ENCODE data around the gene TEPSIN.

The TEPSIN gene

DNA sequence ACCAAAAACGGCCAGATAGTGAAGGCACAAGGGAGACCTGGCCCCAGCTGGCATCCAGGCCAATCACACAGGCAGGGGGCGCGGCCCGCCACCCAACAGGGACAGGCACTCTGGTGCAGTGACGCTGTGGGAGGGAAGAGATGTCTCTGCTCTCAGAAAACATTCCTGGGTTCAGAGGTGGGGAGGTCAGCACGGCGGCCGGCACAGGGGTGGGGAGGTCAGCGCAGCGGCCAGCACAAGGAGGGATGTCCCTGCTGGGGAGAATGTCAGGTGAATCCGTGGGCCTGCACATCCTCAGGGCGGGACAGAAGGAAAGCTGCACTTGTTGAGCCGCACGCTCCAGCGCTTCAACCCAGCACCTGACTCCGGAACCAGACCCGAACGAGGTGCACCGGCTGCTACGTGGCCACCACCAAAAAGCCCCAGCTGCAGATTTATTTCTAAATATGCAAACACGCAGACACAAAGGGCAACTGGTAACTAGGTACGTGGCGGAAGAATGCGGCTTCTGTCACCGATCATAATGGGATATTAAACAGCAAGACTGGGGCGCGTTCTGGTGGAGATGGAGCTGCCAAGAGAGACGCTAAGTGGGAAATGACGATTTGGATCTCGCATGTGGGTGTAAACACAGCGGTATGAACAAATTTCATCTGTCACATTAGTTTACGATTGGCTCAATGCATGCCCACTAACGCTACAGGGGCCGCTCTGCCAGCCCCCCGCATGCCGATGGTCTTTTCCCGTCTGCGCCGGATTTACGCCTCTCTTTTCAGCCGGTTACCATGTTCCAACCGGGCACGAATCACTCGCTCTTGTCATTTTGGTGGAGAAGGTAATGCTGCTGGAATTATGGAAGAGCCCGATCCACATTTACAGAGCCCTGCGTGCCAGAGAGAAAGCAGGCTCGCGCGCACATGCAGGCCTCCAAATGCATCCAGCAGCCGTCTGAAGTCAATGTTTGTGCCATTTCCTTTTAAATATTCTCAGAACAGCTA lies 40.7 kb upstream of the TEPSIN start:
- 0 out of 2 replicates have a peak, but pooled peaks cover under 1% of the 10 kb centered on the region for H3K36me3 ChIP-seq (ENCODE audit: insufficient read depth, low read depth, low read length)
- no peak overlapping the region for H3K27ac ChIP-seq (ENCODE audit: low read length)
- H3K4me1 ChIP-seq (ENCODE audit: insufficient read depth, low read length): no peaks in the 10 kb centered on the region
- no peaks in the 10 kb centered on the region for H3K27me3 ChIP-seq (ENCODE audit: insufficient read depth, low read length)
- H3K9ac ChIP-seq (ENCODE audit: low read depth, low read length): no peak overlapping the region
- no peak overlapping the region for H3K4me3 ChIP-seq (ENCODE audit: low read length)
- no peaks in the 10 kb centered on the region for H3K9me3 ChIP-seq (ENCODE audit: insufficient read depth, low read depth, low read length)

DNA sequence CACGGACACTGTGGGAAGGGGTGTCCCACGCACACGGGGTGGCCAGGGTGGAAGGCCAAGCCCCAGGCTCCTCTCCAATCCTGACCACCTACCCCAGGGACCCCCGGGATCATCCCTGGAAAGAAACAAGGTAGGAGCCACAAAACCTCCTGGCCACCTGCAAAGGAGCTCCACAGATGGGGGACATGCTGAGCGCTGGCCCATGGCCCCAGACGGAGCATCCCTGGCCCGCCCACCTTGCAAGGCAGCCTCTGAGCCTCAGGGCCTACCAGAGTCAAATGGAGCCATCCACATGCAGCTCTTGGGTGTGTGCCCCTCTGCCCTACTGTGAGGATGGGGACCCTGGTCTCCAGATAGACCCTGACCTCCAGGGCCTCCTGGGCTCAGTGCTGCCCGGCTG lies 40.0 kb upstream of the TEPSIN start:
- Histone ChIP-seq H3K4me3 (ENCODE audit: low read length) (no peak overlapping the region), H3K4me1 (ENCODE audit: insufficient read depth, low read length) (no peaks in the 10 kb centered on the region), H3K9ac (ENCODE audit: low read depth, low read length) (no peak overlapping the region), H3K27ac (ENCODE audit: low read length) (no peak overlapping the region), H3K36me3 (ENCODE audit: insufficient read depth, low read depth, low read length) (0 out of 2 replicates have a peak, but pooled peaks cover 7% of the 10 kb centered on the region), H3K9me3 (ENCODE audit: insufficient read depth, low read depth, low read length) (no peaks in the 10 kb centered on the region), H3K27me3 (ENCODE audit: insufficient read depth, low read length) (no peaks in the 10 kb centered on the region)

DNA sequence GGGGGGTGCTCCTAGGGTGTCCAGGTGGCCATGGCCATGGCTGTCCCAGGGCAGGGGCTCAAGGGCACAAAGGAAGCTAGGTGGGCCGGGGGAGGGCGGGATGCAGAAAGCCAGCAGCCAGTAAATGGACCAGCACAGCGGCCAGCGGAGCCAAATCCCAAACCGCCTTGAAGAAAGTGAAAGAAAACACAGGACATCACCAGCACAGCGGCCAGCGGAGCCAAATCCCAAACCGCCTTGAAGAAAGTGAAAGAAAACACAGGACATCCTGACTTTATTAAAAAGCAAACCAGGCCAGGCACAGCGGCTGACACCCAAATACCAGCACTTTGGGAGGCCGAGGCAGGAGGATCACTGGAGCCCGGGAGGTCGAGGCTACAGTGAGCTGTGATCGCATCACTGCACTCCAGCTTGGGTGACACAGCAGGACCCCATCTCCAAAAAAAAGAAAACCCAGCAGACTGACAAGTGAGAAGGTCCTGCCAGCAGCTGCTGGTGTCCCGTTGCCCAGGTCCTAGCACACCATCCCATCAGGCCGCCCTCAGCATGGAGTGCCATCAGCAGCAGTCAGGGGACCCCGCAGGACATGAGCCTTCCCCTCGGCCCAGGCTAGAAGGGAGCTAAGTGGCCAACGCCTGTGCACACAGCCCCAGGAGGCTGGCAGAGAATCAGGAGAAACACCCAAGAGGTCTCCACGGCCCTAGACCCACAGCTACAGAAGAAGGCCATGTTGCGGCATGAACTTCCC lies 39.3 kb upstream of the TEPSIN start:
- H3K36me3 ChIP-seq (ENCODE audit: insufficient read depth, low read depth, low read length): peaks cover 12% of the 10 kb centered on the region; the same call in 1 of the 2 replicates
- no peaks in the 10 kb centered on the region for H3K4me1 ChIP-seq (ENCODE audit: insufficient read depth, low read length)
- no peak overlapping the region for H3K9ac ChIP-seq (ENCODE audit: low read depth, low read length)
- H3K9me3 ChIP-seq (ENCODE audit: insufficient read depth, low read depth, low read length): no peaks in the 10 kb centered on the region
- H3K27ac ChIP-seq (ENCODE audit: low read length): no peak overlapping the region
- no peak overlapping the region for H3K4me3 ChIP-seq (ENCODE audit: low read length)
- no peaks in the 10 kb centered on the region for H3K27me3 ChIP-seq (ENCODE audit: insufficient read depth, low read length)

DNA sequence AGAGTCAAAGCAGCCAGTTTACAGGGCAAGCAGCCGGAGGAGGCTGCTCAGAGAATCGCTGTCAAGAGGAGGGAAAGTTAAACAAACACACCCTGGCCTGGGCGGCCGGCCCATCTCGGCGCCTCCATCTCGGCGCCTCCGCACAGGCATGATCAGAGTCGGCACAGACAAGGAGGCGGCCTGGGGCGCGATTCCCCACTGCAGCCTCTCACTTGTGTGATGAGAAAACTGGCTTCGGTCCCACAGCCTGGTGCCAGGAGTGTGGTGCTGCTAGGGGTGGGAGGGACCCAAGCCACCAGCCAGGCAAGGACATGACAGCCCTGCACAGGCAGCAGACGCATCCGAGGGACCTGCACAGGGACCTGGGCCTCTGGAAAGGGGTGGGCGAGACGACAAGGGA lies 38.6 kb upstream of the TEPSIN start:
- Histone ChIP-seq H3K27me3 (ENCODE audit: insufficient read depth, low read length) (no peaks in the 10 kb centered on the region), H3K4me1 (ENCODE audit: insufficient read depth, low read length) (no peaks in the 10 kb centered on the region), H3K27ac (ENCODE audit: low read length) (no peak overlapping the region), H3K9me3 (ENCODE audit: insufficient read depth, low read depth, low read length) (no peaks in the 10 kb centered on the region), H3K9ac (ENCODE audit: low read depth, low read length) (no peak overlapping the region), H3K4me3 (ENCODE audit: low read length) (no peak overlapping the region), H3K36me3 (ENCODE audit: insufficient read depth, low read depth, low read length) (peaks cover 18% of the 10 kb centered on the region; the same call in 1 of the 2 replicates)

DNA sequence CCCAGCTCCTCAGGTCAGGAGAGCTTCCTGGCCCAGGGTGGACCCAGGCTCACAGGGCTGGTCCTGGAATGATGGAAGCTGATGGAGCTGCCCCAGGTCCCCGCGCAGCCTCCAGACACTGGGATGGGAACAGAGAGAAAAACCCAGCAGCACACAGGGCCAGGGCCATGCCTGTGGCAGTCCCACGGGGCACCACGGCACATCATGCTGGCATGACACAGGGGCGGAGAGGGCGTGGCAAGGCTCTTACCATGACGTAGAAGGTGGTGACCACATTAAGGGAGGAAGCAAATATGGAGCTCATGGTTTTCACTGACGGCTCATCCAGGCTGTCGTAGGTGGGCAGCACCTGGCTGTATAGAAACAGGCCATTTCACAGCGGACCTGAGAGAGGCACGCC lies 37.9 kb upstream of the TEPSIN start:
- no peaks in the 10 kb centered on the region for H3K27me3 ChIP-seq (ENCODE audit: insufficient read depth, low read length)
- H3K27ac ChIP-seq (ENCODE audit: low read length): no peak overlapping the region
- H3K9ac ChIP-seq (ENCODE audit: low read depth, low read length): no peak overlapping the region
- H3K4me3 ChIP-seq (ENCODE audit: low read length): no peak overlapping the region
- peaks cover 20% of the 10 kb centered on the region; the same call in 1 of the 2 replicates for H3K36me3 ChIP-seq (ENCODE audit: insufficient read depth, low read depth, low read length)
- no peaks in the 10 kb centered on the region for H3K9me3 ChIP-seq (ENCODE audit: insufficient read depth, low read depth, low read length)
- H3K4me1 ChIP-seq (ENCODE audit: insufficient read depth, low read length): no peaks in the 10 kb centered on the region

DNA sequence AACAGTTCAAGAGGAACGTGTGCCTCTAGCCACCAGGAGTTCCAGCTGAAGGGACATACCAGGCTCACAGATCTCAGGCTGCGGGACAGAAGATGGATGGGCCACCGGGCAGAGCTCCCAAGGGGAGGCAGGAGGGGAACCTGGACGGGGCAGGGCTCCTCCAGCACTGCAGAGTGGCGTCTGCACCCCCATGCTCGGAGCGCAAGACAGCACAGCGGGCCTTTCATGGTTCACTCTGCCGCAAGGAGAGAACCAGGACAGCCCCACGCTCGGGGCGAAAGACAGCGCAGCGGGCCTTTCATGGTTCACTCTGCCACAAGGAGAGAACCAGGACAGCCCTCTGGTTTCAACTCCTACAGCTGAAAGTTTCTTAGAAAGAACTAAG lies 35.6 kb upstream of the TEPSIN start:
- no peak overlapping the region for H3K4me3 ChIP-seq (ENCODE audit: low read length)
- H3K4me1 ChIP-seq (ENCODE audit: insufficient read depth, low read length): no peaks in the 10 kb centered on the region
- H3K27ac ChIP-seq (ENCODE audit: low read length): no peak overlapping the region
- peaks cover 25% of the 10 kb centered on the region for H3K36me3 ChIP-seq (ENCODE audit: insufficient read depth, low read depth, low read length)
- no peak overlapping the region for H3K9ac ChIP-seq (ENCODE audit: low read depth, low read length)
- no peaks in the 10 kb centered on the region for H3K9me3 ChIP-seq (ENCODE audit: insufficient read depth, low read depth, low read length)
- no peaks in the 10 kb centered on the region for H3K27me3 ChIP-seq (ENCODE audit: insufficient read depth, low read length)

DNA sequence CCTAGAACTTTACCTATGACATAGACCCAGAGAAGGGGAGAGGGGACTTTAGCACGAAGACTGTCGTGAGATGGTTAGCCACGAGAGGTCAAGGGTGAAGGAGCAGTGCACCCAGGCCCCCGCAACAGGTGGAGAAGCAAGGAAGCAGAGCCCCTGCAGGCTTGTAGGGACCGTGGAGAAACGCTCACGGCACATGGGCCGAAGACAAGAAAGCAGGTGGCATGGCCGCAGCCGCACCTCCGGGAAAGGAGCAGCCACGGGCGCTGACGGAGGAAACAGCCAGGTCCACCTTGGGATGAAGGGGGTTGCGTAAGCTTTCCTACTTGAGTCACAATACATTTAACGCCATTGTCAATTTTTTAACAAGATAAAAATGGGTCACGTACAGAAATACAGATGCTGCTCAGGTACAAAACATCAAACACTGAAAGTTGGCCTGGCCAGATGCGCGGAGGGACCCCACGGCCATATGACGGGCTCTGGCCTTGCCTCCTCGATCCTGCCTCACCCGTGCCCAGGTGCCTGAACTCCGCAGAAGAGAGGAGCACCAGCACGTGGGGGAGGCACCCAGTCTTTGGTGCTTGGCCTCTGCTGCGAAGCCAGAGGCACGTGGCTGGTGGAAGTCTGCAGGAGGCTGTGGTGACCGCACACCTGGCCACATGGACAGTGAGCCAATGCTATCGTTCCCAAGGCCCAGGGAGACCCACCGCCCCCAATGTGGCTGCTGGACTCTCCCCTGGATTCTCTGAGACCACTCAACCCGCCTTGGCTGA lies 35.0 kb upstream of the TEPSIN start:
- Histone ChIP-seq H3K36me3 (ENCODE audit: insufficient read depth, low read depth, low read length) (peaks cover 30% of the 10 kb centered on the region), H3K27ac (ENCODE audit: low read length) (no peak overlapping the region)

DNA sequence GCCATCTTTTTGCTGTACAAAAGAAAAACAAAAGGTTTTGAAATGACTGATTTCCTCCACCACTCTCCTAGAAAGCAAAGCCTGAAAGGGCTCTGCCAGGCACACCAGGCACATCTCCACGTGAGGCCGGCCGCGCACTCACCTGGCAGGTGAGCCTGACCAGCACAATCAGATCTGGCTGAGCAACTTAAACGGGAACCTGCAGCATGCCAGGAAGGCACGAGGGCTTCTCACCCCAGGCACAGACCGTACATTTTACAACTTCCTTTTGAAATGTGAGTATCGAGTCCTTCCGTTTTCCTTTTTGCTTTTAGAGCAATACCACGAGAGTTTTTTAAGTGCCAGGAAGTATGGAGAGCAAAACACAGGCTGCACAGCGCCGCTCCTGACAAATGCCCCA lies 33.8 kb upstream of the TEPSIN start:
- Histone ChIP-seq H3K36me3 (ENCODE audit: insufficient read depth, low read depth, low read length) (peaks cover 35% of the 10 kb centered on the region), H3K9me3 (ENCODE audit: insufficient read depth, low read depth, low read length) (no peaks in the 10 kb centered on the region), H3K9ac (ENCODE audit: low read depth, low read length) (no peak overlapping the region), H3K4me3 (ENCODE audit: low read length) (no peak overlapping the region), H3K27me3 (ENCODE audit: insufficient read depth, low read length) (no peaks in the 10 kb centered on the region), H3K4me1 (ENCODE audit: insufficient read depth, low read length) (no peaks in the 10 kb centered on the region), H3K27ac (ENCODE audit: low read length) (no peak overlapping the region)

More for the DNA sequence above, 35.0 kb upstream of the TEPSIN start:
- H3K9me3 ChIP-seq (ENCODE audit: insufficient read depth, low read depth, low read length): no peaks in the 10 kb centered on the region
- H3K27me3 ChIP-seq (ENCODE audit: insufficient read depth, low read length): no peaks in the 10 kb centered on the region
- no peak overlapping the region for H3K9ac ChIP-seq (ENCODE audit: low read depth, low read length)
- no peaks in the 10 kb centered on the region for H3K4me1 ChIP-seq (ENCODE audit: insufficient read depth, low read length)
- no peak overlapping the region for H3K4me3 ChIP-seq (ENCODE audit: low read length)

DNA sequence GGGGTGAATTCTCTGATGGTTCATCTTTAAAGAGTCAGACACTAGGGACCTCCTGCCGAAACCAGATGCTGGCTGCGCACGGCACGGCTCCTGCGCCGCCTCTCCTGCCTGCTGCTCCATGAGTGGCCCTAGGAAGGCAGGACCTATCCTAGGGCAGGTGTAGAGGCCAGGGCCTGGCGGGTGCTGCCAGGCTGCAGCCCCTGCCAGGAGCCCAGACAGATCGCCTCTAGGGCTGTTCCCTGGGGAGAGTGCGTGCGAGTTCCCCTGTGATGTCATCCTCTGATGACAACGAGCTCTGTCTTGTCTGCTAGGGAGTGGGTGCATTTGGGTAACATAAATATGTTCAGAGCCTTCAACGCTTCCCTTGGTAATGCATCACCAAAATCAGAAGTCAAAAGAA lies 32.4 kb upstream of the TEPSIN start:
- H3K4me1 ChIP-seq (ENCODE audit: insufficient read depth, low read length): no peaks in the 10 kb centered on the region
- H3K36me3 ChIP-seq (ENCODE audit: insufficient read depth, low read depth, low read length): peaks cover 35% of the 10 kb centered on the region
- no peak overlapping the region for H3K27ac ChIP-seq (ENCODE audit: low read length)
- H3K27me3 ChIP-seq (ENCODE audit: insufficient read depth, low read length): no peaks in the 10 kb centered on the region
- H3K9ac ChIP-seq (ENCODE audit: low read depth, low read length): no peak overlapping the region
- H3K9me3 ChIP-seq (ENCODE audit: insufficient read depth, low read depth, low read length): no peaks in the 10 kb centered on the region
- H3K4me3 ChIP-seq (ENCODE audit: low read length): no peak overlapping the region

DNA sequence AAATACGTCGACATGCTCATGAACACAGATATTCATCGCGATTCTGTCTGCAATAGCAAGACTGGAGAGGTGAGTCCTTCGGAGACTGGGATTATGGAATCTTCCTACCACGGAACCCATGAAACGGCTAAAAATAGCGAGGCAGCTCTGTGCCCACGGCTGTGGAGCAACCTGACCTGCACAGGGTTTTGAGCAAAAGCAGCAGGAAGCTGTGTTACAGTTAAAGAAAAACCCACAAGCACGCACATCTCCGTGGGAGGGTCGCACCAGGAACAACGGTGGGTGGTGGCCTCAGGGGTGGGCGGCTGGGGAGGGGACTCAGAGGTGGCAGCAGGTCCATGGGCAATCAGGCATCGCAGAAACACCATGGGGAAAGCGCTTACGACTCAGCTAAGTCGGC lies 31.4 kb upstream of the TEPSIN start:
- Histone ChIP-seq H3K9ac (ENCODE audit: low read depth, low read length) (no peak overlapping the region), H3K36me3 (ENCODE audit: insufficient read depth, low read depth, low read length) (peaks cover 35% of the 10 kb centered on the region), H3K27me3 (ENCODE audit: insufficient read depth, low read length) (no peaks in the 10 kb centered on the region), H3K4me1 (ENCODE audit: insufficient read depth, low read length) (no peaks in the 10 kb centered on the region), H3K27ac (ENCODE audit: low read length) (no peak overlapping the region), H3K9me3 (ENCODE audit: insufficient read depth, low read depth, low read length) (no peaks in the 10 kb centered on the region), H3K4me3 (ENCODE audit: low read length) (no peak overlapping the region)

DNA sequence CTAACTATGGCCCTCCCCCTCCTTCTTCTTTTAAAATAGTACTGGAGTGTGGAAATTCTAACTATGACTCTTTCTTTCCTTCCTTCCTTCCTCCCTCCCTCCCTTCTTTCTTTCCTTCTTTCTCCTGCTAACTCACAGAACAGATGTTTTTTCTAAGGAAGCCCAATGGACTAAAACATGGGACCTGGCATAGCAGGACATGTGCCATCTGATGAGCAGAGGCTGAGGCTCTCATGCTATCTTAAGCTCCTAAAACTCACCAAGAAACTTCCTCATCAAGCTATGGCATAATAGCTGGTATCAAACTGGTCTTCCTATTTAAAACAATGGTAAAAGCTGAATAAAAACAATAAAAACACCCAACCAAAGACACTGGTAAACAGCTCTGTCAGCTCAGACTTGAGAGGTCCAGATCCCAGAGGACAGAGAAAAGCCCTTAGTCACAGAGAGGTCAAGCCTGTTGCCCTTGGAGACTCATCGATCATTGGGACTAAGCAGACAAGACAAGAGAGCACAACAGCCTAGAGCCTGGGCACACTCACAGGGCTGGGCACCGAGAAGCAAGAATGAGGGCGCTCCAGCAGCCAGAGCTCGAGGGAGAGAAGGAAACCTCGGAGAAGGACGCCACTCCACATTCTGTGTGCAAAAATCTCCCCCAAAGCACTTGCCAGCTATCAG lies 28.7 kb upstream of the TEPSIN start:
- Histone ChIP-seq H3K4me3 (ENCODE audit: low read length) (no peak overlapping the region), H3K27ac (ENCODE audit: low read length) (no peak overlapping the region), H3K27me3 (ENCODE audit: insufficient read depth, low read length) (no peaks in the 10 kb centered on the region), H3K9me3 (ENCODE audit: insufficient read depth, low read depth, low read length) (no peaks in the 10 kb centered on the region), H3K4me1 (ENCODE audit: insufficient read depth, low read length) (no peaks in the 10 kb centered on the region), H3K36me3 (ENCODE audit: insufficient read depth, low read depth, low read length) (peaks cover 17% of the 10 kb centered on the region), H3K9ac (ENCODE audit: low read depth, low read length) (no peak overlapping the region)
